SIG-M5 treated with dmso at 0.1 percent for 504 hours (cell line): ENCODE results near the gene KCTD6.

Experiments
- DNase-seq: peaks from one replicate; lab custom pipeline; 2025; ENCODE audit not compliant: unreplicated experiment; lab: John Stamatoyannopoulos, UW

Gene KCTD6

DNA sequence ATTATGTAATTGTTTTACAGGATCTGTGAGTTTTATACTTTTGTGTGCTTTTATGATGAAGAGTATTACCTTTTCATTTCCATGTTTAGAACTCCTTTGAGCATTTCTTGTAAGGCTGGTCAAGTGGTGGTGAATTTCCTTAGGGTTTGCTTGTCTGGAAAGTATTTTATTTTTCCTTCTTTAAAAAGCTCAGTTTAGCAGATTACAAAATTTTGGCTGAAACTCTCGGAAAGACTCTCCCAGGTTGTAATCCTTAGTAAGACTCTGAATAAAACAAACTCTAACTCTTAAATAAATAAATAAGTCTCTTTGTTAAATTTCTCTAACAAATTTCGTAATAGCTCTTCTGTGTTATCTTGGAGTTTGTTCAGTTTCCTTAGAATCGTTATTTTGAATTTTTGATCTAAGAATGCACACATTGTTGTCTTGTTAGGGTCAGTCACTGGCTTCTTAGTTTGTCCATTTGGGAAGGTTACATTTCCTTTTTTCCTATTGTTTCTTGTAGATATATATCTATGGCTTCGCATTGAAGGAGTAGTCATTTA, 59.8 kb downstream of the KCTD6 start:
- no peak for DNase-seq
